Measurements from ENCODE around the gene ATP11A. TPM values are rescaled to one million over a fixed set of nuclear protein-coding genes. Genes with fewer than 3 reads are reported as not detected.
A peak's percentile ranks its signal among the peaks of the same experiment; 100 is the strongest.

Gene ATP11A
- total RNA-seq, 4 donors from 2014 or later = 23.3 to 35.5 (median 31.1) TPM

DNA sequence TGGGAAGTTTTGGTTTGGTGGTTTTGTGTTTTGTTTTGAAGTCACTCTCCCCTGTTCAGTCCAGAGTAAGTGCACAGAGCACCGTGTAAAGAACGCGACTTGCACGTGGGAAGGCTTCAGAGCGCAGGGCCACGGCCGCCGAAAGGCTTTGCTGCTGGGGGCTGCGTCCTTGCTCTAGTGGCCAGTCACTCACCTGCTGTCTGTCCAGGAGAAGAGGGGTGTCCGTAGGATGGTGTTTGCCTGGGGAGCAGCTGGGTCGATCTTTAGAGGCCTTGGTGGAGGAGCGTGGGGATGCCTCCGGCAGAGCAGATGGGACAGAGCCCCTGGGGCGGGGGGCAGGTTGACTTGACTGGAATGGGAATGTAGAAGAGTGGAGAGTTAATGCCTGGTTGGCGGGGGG is 162.6 kb downstream of the ATP11A start:
- H3K4me3 ChIP-seq (ENCODE audit: low read depth, poor library complexity, severe bottlenecking) = no peak overlapping the region
- TF ChIP-seq, protein P1, sequence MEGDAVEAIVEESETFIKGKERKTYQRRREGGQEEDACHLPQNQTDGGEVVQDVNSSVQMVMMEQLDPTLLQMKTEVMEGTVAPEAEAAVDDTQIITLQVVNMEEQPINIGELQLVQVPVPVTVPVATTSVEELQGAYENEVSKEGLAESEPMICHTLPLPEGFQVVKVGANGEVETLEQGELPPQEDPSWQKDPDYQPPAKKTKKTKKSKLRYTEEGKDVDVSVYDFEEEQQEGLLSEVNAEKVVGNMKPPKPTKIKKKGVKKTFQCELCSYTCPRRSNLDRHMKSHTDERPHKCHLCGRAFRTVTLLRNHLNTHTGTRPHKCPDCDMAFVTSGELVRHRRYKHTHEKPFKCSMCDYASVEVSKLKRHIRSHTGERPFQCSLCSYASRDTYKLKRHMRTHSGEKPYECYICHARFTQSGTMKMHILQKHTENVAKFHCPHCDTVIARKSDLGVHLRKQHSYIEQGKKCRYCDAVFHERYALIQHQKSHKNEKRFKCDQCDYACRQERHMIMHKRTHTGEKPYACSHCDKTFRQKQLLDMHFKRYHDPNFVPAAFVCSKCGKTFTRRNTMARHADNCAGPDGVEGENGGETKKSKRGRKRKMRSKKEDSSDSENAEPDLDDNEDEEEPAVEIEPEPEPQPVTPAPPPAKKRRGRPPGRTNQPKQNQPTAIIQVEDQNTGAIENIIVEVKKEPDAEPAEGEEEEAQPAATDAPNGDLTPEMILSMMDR (IDR thresholded peaks at IDR 0.05) = no peak
- no peak for TF ChIP-seq POLR2A (IDR thresholded peaks at IDR 0.05)
- intact Hi-C loops (cut with DNase I; ENCODE audit: low total_unique reads) = no loop called here
- WGBS, 2 donors = 96 to 98% methylated on average over 14 to 15 of the region's 15 CpGs
- no peak for DNase-seq (ENCODE audit: low spot score in 2 of 2)

DNA sequence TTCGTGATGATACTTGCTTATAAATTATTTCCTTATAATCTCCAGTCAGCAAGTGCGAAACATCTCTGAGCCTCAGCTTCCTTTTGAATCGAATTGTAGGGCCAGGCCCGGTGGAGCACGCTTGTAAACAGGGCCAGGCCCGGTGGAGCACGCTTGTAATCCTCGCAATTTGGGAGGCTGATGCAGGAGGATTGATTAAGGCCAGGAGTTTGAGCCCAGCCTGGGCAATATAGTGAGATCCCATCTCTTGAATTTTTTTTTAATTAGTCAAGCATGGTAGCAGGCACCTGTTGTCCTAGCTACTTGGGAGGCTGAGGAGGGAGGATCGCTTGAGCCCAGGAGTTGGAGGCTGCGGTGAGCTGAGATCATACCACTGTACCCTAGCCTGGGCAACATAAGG is 163.0 kb downstream of the ATP11A start:
- TF ChIP-seq, protein P1 (IDR thresholded peaks at IDR 0.05) = no peak
- TF ChIP-seq POLR2A (IDR thresholded peaks at IDR 0.05) = no peak
- H3K4me3 ChIP-seq (ENCODE audit: low read depth, poor library complexity, severe bottlenecking) = no peak overlapping the region
- intact Hi-C loops (cut with DNase I; ENCODE audit: low total_unique reads) = no loop called here
- 93 to 95% methylated on average over 10 of the region's 10 CpGs for WGBS, 2 donors
- peak in 1 of 2 donors; percentile 60 for DNase-seq (ENCODE audit: low spot score in 2 of 2)

DNA sequence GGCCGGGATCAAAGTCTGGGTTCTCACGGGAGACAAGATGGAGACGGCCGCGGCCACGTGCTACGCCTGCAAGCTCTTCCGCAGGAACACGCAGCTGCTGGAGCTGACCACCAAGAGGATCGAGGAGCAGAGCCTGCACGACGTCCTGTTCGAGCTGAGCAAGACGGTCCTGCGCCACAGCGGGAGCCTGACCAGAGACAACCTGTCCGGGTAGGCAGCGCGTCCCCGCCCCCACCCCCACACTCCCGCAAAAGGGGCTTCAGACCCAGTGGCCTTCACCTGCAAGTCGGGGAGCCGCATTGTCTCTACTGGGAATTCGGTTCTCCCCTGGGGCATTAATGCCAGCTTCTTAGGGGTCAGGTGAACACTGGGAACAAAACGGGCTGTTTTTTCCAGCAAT is 164.5 kb downstream of the ATP11A start:
- WGBS, 2 donors = 91 to 97% methylated on average over 24 to 25 of the region's 25 CpGs
- no peak overlapping the region for H3K4me3 ChIP-seq (ENCODE audit: low read depth, poor library complexity, severe bottlenecking)
- peak in 1 of 2 donors; percentile 69 for DNase-seq (ENCODE audit: low spot score in 2 of 2)
- intact Hi-C loops (cut with DNase I; ENCODE audit: low total_unique reads) = no loop called here
- TF ChIP-seq, protein P1 (IDR thresholded peaks at IDR 0.05) = no peak
- no peak for TF ChIP-seq POLR2A (IDR thresholded peaks at IDR 0.05)

DNA sequence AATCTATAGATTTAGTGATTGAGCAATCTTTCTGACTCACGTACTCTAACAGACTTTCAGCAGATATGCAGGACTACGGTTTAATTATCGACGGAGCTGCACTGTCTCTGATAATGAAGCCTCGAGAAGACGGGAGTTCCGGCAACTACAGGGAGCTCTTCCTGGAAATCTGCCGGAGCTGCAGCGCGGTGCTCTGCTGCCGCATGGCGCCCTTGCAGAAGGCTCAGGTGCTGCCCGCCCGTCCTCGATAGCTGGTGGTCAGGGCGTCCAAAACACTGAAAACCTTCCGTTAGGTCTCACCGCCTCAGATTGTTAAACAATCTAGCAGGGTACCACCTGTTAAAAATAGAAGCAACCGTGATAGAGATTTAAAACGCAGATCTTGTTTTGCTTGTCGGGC is 166.0 kb downstream of the ATP11A start:
- intact Hi-C loops (cut with DNase I; ENCODE audit: low total_unique reads) = no loop called here
- H3K4me3 ChIP-seq (ENCODE audit: low read depth, poor library complexity, severe bottlenecking) = no peak overlapping the region
- DNase-seq (ENCODE audit: low spot score in 2 of 2) = no peak
- no peak for TF ChIP-seq POLR2A (IDR thresholded peaks at IDR 0.05)
- 94 to 96% methylated on average over 21 of the region's 21 CpGs for WGBS, 2 donors

DNA sequence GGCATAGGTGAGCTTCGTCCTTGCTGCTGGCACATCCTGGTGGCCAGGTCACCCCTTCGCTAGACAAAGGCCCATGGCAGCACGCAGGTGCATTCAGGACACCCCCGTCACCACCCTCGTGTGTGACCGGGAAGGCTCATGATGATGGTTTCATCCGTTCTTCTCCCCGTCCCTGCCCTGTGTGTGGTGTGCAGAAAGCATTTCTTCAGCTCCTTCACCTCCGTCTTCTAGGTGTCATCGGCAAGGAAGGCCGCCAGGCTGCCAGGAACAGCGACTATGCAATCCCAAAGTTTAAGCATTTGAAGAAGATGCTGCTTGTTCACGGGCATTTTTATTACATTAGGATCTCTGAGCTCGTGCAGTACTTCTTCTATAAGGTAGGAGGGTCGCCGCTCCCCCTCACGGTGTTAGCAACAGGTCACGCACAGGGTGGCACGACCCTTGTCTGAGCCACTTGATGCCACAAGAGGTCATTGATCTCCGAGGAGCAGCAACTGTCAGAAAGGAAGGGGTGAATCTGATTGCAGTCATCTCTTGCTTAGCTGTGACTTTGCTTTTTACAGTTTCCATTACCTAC is 168.2 kb downstream of the ATP11A start:
- intact Hi-C loops (cut with DNase I; ENCODE audit: low total_unique reads) = no loop called here
- TF ChIP-seq POLR2A (IDR thresholded peaks at IDR 0.05) = no peak
- TF ChIP-seq, protein P1 (IDR thresholded peaks at IDR 0.05) = no peak
- no peak overlapping the region for H3K4me3 ChIP-seq (ENCODE audit: low read depth, poor library complexity, severe bottlenecking)
- WGBS, 2 donors = 95 to 96% methylated on average over 20 of the region's 20 CpGs
- DNase-seq (ENCODE audit: low spot score in 2 of 2) = no peak

DNA sequence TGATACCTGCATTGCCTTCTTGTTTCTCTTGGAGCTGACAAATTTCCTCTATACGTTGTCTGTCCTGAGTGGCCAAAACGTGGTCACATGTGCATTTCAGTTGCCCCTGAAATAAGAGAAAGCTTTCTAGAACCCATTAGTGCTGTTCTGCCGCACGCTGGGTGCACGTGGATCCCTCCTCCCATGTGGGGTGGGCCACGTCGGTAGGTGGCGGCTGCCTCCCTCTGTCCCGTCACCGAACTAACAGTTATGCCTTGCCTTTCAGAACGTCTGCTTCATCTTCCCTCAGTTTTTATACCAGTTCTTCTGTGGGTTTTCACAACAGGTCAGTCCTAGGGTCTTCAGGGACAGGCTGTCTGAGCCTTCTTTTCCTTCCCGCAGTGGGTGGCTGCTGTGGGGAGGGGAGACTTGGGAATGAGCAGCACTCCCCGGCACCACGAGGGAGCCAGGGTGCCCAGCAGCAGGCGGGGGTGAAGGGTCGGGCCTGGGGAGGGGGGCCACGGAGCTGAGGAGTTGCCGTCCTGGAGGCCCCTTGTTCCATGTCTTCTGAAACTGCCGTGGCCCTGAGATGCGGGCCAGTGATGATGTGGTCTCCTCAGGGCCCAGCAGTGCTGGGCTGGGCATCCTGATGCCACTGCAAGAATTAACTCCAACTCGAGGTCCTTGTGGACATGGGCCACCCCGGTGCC is 169.4 kb downstream of the ATP11A start:
- intact Hi-C loops (cut with DNase I; ENCODE audit: low total_unique reads) = no loop called here
- 85 to 88% methylated on average over 21 to 22 of the region's 22 CpGs for WGBS, 2 donors

More for the DNA sequence above, 169.4 kb downstream of the ATP11A start:
- TF ChIP-seq POLR2A (IDR thresholded peaks at IDR 0.05) = no peak
- TF ChIP-seq, protein P1 (IDR thresholded peaks at IDR 0.05) = no peak
- peak in 1 of 2 donors; percentile 28 for DNase-seq (ENCODE audit: low spot score in 2 of 2)
- H3K4me3 ChIP-seq (ENCODE audit: low read depth, poor library complexity, severe bottlenecking) = no peak overlapping the region
